WTC11 (cell line): ENCODE data around the gene PTGER1.

Experiments used
- CBFB ChIP-seq: sonication (generic); formaldehyde crosslinking; IDR thresholded peaks from 2 replicates; pipeline ENCODE4 v1.8.1; 2022; ENCODE audit warnings: mild to moderate bottlenecking, low read depth, missing genetic modification reagents
- GABPB1 ChIP-seq: sonication (generic); formaldehyde crosslinking; IDR thresholded peaks from 2 replicates; pipeline ENCODE4 v1.8.1; 2023; ENCODE audit warnings: mild to moderate bottlenecking, missing genetic modification reagents
- NR3C1 ChIP-seq: sonication (generic); formaldehyde crosslinking; conservative IDR thresholded peaks from 2 replicates; pipeline ENCODE4 v1.8.1; 2023; ENCODE audit warnings: low read depth, mild to moderate bottlenecking, missing genetic modification reagents
- SP1 ChIP-seq: sonication (generic); formaldehyde crosslinking; conservative IDR thresholded peaks from 2 replicates; pipeline ENCODE4 v1.8.1; 2022; ENCODE audit warnings: missing genetic modification reagents
- ZNF121 ChIP-seq: sonication (generic); formaldehyde crosslinking; IDR thresholded peaks from 2 replicates; pipeline ENCODE4 v1.8.0; 2023; ENCODE audit warnings: missing genetic modification reagents
- TF ChIP-seq, protein P1 (sequence below): sonication (generic); formaldehyde crosslinking; conservative IDR thresholded peaks from 2 replicates; pipeline ENCODE4 v1.8.1; 2023; ENCODE audit warnings: mild to moderate bottlenecking, low read depth, missing genetic modification reagents, moderate library complexity
- TF ChIP-seq, protein P2 (sequence below): fragments of 200-600 bp; IDR thresholded peaks from 2 replicates; pipeline ENCODE4 v1.8.0; 2022; ENCODE audit warnings: antibody characterized with exemption
- TF ChIP-seq, protein P3 (sequence below): sonication (generic); formaldehyde crosslinking; IDR thresholded peaks from 2 replicates; pipeline ENCODE4 v1.8.1; 2023; ENCODE audit warnings: mild to moderate bottlenecking, missing genetic modification reagents
- TF ChIP-seq, protein P4 (sequence below): sonication (generic); formaldehyde crosslinking; IDR thresholded peaks from 2 replicates; pipeline ENCODE4 v1.8.0; 2022; ENCODE audit warnings: mild to moderate bottlenecking, missing genetic modification reagents
- TF ChIP-seq, protein P5 (sequence below): sonication (generic); formaldehyde crosslinking; conservative IDR thresholded peaks from 2 replicates; pipeline ENCODE4 v1.8.1; 2022; ENCODE audit warnings: mild to moderate bottlenecking, missing genetic modification reagents
- TF ChIP-seq, protein P6 (sequence below): sonication (generic); formaldehyde crosslinking; IDR thresholded peaks from 2 replicates; pipeline ENCODE4 v1.8.1; 2022; ENCODE audit warnings: low read depth, missing genetic modification reagents, borderline replicate concordance

DNA sequence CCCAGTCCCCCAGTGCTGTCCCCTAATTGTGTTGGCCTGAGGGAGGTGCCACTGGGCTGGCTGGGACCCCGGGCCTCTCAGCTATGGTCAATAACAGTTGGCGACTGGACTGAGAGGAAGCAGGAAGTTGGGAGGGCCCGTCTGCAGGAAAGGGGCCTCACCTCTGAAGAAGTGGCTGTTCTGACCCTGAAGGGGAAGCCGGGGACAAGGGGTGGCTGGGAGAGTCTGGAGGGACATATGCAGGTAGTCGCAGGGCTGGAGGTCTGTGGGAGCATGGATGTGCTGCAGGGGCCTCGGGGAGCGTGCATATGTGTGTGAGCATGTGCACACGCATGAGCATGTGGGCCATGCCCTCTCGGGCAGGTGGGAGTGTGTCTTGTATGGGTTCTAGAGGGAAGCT is 36.1 kb downstream of the PTGER1 start:
- TF ChIP-seq, protein P1, sequence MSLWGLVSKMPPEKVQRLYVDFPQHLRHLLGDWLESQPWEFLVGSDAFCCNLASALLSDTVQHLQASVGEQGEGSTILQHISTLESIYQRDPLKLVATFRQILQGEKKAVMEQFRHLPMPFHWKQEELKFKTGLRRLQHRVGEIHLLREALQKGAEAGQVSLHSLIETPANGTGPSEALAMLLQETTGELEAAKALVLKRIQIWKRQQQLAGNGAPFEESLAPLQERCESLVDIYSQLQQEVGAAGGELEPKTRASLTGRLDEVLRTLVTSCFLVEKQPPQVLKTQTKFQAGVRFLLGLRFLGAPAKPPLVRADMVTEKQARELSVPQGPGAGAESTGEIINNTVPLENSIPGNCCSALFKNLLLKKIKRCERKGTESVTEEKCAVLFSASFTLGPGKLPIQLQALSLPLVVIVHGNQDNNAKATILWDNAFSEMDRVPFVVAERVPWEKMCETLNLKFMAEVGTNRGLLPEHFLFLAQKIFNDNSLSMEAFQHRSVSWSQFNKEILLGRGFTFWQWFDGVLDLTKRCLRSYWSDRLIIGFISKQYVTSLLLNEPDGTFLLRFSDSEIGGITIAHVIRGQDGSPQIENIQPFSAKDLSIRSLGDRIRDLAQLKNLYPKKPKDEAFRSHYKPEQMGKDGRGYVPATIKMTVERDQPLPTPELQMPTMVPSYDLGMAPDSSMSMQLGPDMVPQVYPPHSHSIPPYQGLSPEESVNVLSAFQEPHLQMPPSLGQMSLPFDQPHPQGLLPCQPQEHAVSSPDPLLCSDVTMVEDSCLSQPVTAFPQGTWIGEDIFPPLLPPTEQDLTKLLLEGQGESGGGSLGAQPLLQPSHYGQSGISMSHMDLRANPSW (CRISPR knock-in tag): no peak
- TF ChIP-seq, protein P2, sequence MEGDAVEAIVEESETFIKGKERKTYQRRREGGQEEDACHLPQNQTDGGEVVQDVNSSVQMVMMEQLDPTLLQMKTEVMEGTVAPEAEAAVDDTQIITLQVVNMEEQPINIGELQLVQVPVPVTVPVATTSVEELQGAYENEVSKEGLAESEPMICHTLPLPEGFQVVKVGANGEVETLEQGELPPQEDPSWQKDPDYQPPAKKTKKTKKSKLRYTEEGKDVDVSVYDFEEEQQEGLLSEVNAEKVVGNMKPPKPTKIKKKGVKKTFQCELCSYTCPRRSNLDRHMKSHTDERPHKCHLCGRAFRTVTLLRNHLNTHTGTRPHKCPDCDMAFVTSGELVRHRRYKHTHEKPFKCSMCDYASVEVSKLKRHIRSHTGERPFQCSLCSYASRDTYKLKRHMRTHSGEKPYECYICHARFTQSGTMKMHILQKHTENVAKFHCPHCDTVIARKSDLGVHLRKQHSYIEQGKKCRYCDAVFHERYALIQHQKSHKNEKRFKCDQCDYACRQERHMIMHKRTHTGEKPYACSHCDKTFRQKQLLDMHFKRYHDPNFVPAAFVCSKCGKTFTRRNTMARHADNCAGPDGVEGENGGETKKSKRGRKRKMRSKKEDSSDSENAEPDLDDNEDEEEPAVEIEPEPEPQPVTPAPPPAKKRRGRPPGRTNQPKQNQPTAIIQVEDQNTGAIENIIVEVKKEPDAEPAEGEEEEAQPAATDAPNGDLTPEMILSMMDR: no peak
- TF ChIP-seq ZNF121 (CRISPR knock-in tag): no peak
- TF ChIP-seq, protein P3, sequence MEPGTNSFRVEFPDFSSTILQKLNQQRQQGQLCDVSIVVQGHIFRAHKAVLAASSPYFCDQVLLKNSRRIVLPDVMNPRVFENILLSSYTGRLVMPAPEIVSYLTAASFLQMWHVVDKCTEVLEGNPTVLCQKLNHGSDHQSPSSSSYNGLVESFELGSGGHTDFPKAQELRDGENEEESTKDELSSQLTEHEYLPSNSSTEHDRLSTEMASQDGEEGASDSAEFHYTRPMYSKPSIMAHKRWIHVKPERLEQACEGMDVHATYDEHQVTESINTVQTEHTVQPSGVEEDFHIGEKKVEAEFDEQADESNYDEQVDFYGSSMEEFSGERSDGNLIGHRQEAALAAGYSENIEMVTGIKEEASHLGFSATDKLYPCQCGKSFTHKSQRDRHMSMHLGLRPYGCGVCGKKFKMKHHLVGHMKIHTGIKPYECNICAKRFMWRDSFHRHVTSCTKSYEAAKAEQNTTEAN (CRISPR knock-in tag): no peak
- TF ChIP-seq, protein P4, sequence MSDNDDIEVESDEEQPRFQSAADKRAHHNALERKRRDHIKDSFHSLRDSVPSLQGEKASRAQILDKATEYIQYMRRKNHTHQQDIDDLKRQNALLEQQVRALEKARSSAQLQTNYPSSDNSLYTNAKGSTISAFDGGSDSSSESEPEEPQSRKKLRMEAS (CRISPR knock-in tag): no peak
- TF ChIP-seq, protein P5, sequence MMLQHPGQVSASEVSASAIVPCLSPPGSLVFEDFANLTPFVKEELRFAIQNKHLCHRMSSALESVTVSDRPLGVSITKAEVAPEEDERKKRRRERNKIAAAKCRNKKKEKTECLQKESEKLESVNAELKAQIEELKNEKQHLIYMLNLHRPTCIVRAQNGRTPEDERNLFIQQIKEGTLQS (CRISPR knock-in tag): no peak
- TF ChIP-seq SP1 (CRISPR knock-in tag): no peak
- TF ChIP-seq, protein P6, sequence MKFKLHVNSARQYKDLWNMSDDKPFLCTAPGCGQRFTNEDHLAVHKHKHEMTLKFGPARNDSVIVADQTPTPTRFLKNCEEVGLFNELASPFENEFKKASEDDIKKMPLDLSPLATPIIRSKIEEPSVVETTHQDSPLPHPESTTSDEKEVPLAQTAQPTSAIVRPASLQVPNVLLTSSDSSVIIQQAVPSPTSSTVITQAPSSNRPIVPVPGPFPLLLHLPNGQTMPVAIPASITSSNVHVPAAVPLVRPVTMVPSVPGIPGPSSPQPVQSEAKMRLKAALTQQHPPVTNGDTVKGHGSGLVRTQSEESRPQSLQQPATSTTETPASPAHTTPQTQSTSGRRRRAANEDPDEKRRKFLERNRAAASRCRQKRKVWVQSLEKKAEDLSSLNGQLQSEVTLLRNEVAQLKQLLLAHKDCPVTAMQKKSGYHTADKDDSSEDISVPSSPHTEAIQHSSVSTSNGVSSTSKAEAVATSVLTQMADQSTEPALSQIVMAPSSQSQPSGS (CRISPR knock-in tag): no peak
- no peak for TF ChIP-seq GABPB1 (CRISPR knock-in tag)
- no peak for TF ChIP-seq CBFB (CRISPR knock-in tag)
- no peak for TF ChIP-seq NR3C1 (CRISPR knock-in tag)
